Lower lobe of right lung (tissue), 2 donors: Measurements from ENCODE around the gene HOXC11. TPM values are rescaled to one million over a fixed set of nuclear protein-coding genes. Genes with fewer than 3 reads are reported as not detected.

Experiments
- ATAC-seq, 2 donors: fragments of 200-7000 bp; cut with Tn5 transposase; one replicate each; pipeline ENCODE4 v1.9.1; 2020 to 2022; ENCODE audit warnings: mild to moderate bottlenecking in 2 of 2, moderate library complexity in 2 of 2
- DNase-seq: peaks from one replicate; pipeline ENCODE4 v3.0.0-alpha.2; 2020
- H3K27ac ChIP-seq: fragments of 200-600 bp; one replicate; pipeline ENCODE4 v1.8.0; 2022
- H3K27me3 ChIP-seq: fragments of 200-600 bp; one replicate; pipeline ENCODE4 v1.8.0; 2022; ENCODE audit warnings: low read depth
- H3K36me3 ChIP-seq: fragments of 200-600 bp; one replicate; pipeline ENCODE4 v1.8.0; 2022; ENCODE audit warnings: mild to moderate bottlenecking
- H3K4me1 ChIP-seq: fragments of 200-600 bp; one replicate; pipeline ENCODE4 v1.8.0; 2022
- H3K4me3 ChIP-seq: fragments of 200-600 bp; one replicate; pipeline ENCODE4 v1.8.0; 2022; ENCODE audit warnings: mild to moderate bottlenecking
- H3K9me3 ChIP-seq: fragments of 200-600 bp; one replicate; pipeline ENCODE4 v1.8.0; 2022
- intact Hi-C: fragments of 100-400 bp; cut with DNase I; formaldehyde crosslinking; loops from one replicate; pipeline ENCODE4 v1.11.0; 2022
- total RNA-seq: library from RNA; stranded (reverse); fragmentation: NEBNext Ultra II Directional; extraction: Animal tissue kit (Norgen Biotek cat#: 25700); gene quantifications from one replicate; pipeline ENCODE4 v1.2.1, GENCODE V29; 2021
- TF ChIP-seq, protein P1 (sequence below): fragments of 200-600 bp; IDR thresholded peaks from one replicate; pipeline ENCODE4 v1.8.0; 2022; ENCODE audit warnings: antibody characterized with exemption, mild to moderate bottlenecking
- donor health status: DM: no; HTN: yes; CAD: no; lungs with severe emphysema.

Gene HOXC11
- total RNA-seq, 1 donor from 2014 or later, result not detected

DNA sequence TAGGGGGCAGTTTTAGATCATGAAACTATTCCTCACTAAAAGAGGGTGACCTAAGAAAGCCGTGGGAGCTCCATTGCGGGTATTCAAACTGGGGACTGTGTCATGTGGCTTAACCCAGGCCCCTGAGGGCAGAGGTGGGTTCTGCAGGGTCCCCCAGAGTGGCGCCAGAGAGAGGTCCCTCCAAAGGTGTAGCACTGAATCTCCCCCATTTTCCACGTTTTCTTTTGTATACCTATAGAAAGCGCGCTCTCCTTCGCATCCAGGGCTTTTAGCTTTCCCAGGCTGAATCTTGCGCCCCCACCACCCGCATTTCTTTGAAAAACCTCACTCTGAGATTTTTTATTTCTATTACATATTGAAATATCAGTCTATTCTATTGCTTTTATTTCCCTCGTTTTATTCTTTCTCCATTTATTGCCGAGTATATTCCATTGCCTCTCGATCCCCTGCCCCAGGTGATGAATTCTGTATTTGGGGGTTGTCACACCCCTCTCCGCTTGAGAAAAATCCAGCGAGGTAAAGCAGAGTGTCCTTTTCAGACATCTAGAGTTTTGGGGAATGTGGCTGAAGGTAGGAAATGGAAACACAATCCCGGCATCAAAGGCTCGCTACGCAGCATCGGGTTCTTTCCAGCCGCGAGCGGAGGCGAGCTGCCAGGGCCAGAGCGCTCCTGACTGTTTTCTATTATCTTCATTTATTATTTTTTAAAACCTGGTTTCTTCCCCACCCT, 35.2 kb upstream of the HOXC11 start:
- ATAC-seq, result no peak
- H3K4me1 ChIP-seq, result no peaks in the 10 kb centered on the region
- no peaks in the 10 kb centered on the region for H3K9me3 ChIP-seq
- H3K4me3 ChIP-seq, result no peak overlapping the region
- DNase-seq, result no peak
- TF ChIP-seq, protein P1, sequence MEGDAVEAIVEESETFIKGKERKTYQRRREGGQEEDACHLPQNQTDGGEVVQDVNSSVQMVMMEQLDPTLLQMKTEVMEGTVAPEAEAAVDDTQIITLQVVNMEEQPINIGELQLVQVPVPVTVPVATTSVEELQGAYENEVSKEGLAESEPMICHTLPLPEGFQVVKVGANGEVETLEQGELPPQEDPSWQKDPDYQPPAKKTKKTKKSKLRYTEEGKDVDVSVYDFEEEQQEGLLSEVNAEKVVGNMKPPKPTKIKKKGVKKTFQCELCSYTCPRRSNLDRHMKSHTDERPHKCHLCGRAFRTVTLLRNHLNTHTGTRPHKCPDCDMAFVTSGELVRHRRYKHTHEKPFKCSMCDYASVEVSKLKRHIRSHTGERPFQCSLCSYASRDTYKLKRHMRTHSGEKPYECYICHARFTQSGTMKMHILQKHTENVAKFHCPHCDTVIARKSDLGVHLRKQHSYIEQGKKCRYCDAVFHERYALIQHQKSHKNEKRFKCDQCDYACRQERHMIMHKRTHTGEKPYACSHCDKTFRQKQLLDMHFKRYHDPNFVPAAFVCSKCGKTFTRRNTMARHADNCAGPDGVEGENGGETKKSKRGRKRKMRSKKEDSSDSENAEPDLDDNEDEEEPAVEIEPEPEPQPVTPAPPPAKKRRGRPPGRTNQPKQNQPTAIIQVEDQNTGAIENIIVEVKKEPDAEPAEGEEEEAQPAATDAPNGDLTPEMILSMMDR, result no peak
- H3K27ac ChIP-seq, result no peak overlapping the region
- H3K27me3 ChIP-seq, result peaks cover 100% of the 10 kb centered on the region
- no peaks in the 10 kb centered on the region for H3K36me3 ChIP-seq
- intact Hi-C loops, result no loop called here

DNA sequence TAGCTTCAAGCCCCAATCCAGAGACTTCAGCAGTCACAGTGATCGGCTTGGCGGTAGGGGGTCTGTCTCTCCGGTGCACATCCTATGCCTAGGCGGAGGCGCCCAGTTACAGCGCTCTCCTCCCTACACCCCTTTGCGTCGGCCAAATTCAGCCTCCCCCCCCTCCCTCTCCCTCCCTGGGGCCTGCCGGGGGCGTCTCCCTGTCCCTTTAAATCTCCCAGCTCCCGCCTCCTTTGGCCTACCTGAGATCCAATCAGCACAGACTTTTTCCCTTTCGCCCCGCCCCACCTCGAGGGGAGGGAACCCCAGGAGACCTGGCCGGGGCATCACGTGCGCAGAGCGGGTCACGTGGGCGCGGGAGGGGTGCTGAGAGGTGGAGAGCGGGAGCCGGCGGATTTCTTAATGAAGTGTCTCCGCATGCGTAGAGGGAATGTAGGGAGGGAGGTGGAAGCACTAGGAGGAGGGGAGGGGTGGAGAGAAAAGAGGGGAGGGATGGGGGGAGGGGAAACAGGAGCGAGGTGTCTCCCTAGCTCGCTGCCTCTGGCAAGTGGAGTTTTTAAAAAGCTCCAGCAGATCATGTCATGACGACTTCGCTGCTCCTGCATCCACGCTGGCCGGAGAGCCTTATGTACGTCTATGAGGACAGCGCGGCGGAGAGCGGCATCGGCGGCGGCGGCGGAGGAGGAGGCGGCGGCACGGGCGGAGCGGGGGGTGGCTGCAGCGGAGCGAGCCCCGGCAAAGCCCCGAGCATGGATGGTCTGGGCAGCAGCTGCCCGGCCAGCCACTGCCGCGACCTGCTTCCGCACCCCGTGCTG, 34.4 kb upstream of the HOXC11 start, which contains the start of gene HOXC13:
Gene HOXC13, plus strand, starts transcription at position 506 of the 815 bp plus-strand sequence. Its CDS starts 76 bp downstream, at position 582.
- DNase-seq, result no peak
- Histone ChIP-seq H3K4me3 (no peak within 1 kb of the TSS), H3K36me3 (no peaks in the 10 kb centered on the region), H3K9me3 (no peaks in the 10 kb centered on the region), H3K27me3 (peaks cover 99% of the 10 kb centered on the region), H3K27ac (no peak within 1 kb of the TSS), H3K4me1 (no peaks in the 10 kb centered on the region)
- intact Hi-C loops, result no loop called here
- ATAC-seq, result peak; percentile 28 to 50
- TF ChIP-seq, protein P1, result no peak

DNA sequence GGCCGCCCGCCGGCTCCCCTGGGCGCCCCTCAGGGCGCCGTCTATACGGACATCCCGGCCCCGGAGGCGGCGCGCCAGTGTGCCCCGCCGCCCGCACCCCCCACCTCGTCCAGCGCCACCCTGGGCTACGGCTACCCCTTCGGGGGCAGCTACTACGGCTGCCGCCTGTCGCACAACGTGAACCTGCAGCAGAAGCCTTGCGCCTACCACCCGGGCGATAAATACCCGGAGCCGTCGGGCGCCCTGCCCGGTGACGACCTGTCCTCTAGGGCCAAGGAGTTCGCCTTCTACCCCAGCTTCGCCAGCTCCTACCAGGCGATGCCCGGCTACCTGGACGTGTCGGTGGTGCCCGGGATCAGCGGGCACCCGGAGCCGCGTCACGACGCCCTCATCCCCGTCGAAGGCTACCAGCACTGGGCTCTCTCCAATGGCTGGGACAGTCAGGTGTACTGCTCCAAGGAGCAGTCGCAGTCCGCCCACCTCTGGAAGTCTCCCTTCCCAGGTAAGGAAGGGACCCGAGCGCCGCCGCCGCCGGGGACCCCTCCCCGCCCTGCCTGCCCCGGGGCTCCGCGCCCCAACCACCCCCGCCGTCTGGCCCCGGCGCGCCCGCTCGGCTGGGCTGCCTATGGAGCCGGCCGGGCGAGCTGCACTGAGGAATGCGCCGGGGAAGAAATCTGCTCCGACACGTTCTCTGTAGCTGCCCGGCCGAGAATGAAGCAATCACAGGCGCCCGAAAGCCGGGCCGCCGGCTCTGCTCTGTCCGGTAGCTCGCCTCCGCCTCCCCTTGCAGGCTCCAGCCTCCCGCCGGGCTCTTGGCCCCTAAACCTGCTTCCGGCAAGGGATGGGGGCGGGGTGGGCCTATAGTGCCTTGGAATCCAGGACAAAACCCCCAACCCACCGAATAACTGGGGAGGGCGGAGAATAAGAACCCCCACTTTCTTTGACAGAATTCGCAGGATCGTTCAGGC, 33.5 kb upstream of the HOXC11 start:
- TF ChIP-seq, protein P1, result no peak
- Histone ChIP-seq H3K27ac (no peak overlapping the region), H3K27me3 (peaks cover 99% of the 10 kb centered on the region), H3K36me3 (no peaks in the 10 kb centered on the region), H3K4me3 (no peak overlapping the region), H3K4me1 (no peaks in the 10 kb centered on the region), H3K9me3 (no peaks in the 10 kb centered on the region)
- ATAC-seq (peak; percentile 41 to 47), DNase-seq (no peak)
- intact Hi-C loops, result no loop called here

DNA sequence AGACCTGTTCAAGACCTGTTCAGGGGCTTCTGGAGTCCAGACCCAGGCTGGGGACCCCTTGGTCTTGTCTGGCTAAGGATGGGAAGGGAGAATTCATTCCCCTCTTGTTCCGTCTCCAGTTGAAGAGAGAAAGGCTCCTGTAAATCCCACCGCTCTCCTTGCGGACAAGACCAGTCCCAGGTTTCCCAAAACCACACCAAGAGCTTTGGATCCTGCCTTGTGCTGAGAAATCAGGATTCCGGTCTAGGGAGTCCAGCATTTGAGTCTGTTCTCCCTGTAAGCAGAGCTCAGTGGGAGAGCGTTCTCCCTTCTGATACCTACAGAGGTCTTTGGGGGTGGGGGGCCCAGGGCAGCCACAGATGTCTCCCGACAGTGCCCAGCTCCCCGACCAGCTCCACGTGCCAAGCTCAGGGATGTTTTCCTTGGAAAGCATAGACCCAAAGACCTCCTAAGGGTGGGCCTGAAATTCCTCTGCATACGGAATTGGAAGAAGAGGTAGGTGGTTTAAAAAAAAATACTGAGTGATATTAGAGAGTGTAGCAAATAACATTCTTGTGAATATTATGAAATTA, 32.4 kb upstream of the HOXC11 start:
- Histone ChIP-seq H3K9me3 (no peaks in the 10 kb centered on the region), H3K27ac (no peak overlapping the region), H3K27me3 (peaks cover 99% of the 10 kb centered on the region), H3K4me3 (no peak overlapping the region), H3K4me1 (no peaks in the 10 kb centered on the region), H3K36me3 (no peaks in the 10 kb centered on the region)
- ATAC-seq (no peak), DNase-seq (no peak)
- TF ChIP-seq, protein P1, result no peak
- intact Hi-C loops, result no loop called here

DNA sequence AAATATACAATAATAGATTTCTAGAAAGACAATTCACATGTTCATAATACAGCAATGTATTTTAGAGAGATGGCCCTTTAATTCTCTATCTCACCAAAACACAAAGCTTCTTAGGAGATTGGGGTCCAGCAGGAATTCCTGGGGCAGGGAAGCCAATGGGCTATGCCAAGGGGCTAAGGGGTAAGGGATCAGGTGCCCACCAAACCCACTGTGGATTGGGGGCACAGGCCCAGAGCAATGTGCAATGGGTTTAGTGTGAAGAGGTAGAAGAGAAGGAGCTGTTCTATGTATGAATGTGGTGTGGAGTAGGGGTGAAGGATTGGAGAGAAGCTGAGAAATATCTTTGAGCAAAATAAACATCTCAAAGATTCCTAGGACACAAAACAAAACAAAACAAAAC, 31.7 kb upstream of the HOXC11 start:
- Histone ChIP-seq H3K4me3 (no peak overlapping the region), H3K27me3 (peaks cover 99% of the 10 kb centered on the region), H3K36me3 (no peaks in the 10 kb centered on the region), H3K4me1 (no peaks in the 10 kb centered on the region), H3K27ac (no peak overlapping the region), H3K9me3 (no peaks in the 10 kb centered on the region)
- intact Hi-C loops, result no loop called here
- ATAC-seq (no peak), DNase-seq (no peak)
- TF ChIP-seq, protein P1, result no peak
